ENCODE data around the gene THSD7A.

Gene THSD7A

GRCh38 chr7:11760372-11760771, 71.6 kb downstream of the THSD7A start:
- TF ChIP-seq ZFX (IDR thresholded peaks at IDR 0.05) (no peak), CTCF (conservative IDR thresholded peaks at IDR 0.05) (no peak)
- no peak overlapping the region for H3K27ac ChIP-seq

DNA sequence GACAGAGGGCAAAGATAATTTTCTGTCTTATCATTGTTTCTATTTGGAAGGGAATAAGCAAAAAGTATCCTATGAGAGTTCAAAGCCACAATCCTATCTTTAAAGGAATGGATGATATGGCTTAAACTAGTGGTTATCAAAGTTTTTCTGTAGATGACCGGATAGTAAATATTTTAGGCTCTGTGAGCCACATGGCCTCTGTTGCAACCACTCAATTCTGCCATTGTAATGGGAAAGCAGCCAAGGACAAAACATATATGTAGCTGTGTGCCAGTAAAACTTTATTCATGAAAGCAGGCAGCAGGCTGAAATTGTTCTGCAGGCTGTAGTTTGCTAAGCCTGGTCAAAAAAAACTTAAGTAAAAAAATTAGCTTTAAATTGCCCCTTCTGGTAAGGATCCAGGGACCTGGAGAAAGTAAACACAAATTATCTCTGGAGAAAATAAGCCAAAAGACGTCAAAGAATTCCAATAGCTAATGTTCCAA, 73.3 kb downstream of the THSD7A start:
- no peak overlapping the region for H3K27ac ChIP-seq
- TF ChIP-seq ZFX (IDR thresholded peaks at IDR 0.05): no peak
- TF ChIP-seq CTCF (conservative IDR thresholded peaks at IDR 0.05): no peak

GRCh38 chr7:11757153-11757552, 74.8 kb downstream of the THSD7A start:
- no peak overlapping the region for H3K27ac ChIP-seq
- TF ChIP-seq ZFX (IDR thresholded peaks at IDR 0.05): no peak
- TF ChIP-seq CTCF (conservative IDR thresholded peaks at IDR 0.05): no peak

DNA sequence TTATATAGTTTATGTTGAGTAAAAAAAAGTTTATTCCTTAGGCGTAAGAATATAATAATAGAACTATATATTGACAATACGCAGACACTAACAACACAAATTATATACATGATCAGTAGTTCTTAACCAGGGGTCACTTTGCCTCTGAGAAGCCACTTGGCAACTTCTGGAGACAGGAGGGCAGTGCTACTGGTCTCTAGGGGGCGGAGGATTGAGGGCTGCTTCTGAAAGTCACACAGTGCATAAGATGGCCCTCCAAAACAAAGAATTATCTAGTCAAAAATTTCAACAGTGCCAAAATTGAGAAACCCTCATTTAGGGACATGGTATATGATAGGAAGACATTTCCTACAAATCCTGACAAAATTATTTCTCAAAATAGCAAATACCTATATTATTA, 77.1 kb downstream of the THSD7A start:
- no peak overlapping the region for H3K27ac ChIP-seq
- TF ChIP-seq ZFX (IDR thresholded peaks at IDR 0.05) (no peak), CTCF (conservative IDR thresholded peaks at IDR 0.05) (no peak)

DNA sequence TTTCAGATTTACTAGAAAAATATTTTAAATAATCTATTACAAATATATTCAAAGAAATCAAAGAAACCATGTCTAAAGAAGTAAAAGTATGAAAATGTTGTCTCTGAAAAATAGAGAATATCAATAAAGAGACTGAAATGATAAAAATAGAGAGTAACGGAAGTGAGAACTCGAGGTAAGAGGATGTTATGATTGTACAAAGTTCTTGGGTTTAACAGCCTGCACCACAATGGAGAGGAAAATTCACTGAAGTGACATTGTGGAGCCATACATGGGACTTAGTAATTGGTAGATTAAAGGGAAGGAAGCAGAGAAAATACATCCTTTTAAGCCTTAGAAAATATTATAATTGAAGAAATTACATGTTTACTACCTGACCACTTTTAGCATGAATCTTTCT, 77.9 kb downstream of the THSD7A start:
- H3K27ac ChIP-seq: no peak overlapping the region
- no peak for TF ChIP-seq ZFX (IDR thresholded peaks at IDR 0.05)

- no peak for TF ChIP-seq ZFX (IDR thresholded peaks at IDR 0.05)
- no peak for TF ChIP-seq CTCF (conservative IDR thresholded peaks at IDR 0.05)
- H3K27ac ChIP-seq: no peak overlapping the region
These were observed 78.6 kb downstream of the THSD7A start for GRCh38 chr7:11753433-11753832.

DNA sequence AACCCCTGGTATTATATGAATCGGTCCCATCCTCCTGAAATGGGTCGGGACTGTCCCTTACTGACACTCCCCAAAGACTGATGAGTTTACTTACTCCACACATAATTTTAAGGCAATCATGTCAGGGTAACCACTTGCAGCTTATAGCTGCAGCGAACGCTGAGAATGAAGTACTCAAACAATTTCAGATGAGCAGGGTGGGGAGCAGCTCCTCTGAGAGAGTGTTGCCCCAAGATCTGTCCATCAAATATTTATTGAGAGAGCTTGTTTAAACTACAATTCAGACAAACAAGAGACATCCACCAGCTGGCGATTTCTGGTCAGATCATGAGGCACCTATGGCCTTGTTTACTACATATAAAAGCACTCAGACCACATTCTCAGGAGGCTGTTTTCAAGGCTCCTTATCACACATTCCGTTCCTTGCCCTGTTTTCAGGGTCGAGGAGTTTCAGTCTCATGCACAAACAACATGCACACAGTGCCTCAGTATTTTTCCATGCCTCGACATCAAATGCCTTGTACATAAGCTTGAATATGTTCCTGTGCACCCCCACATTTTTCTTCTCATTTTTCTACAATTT, 80.1 kb downstream of the THSD7A start:
- TF ChIP-seq ZFX (IDR thresholded peaks at IDR 0.05): no peak
- TF ChIP-seq CTCF (conservative IDR thresholded peaks at IDR 0.05): no peak
- no peak overlapping the region for H3K27ac ChIP-seq

GRCh38 chr7:11751315-11751714, 80.7 kb downstream of the THSD7A start:
- no peak for TF ChIP-seq CTCF (conservative IDR thresholded peaks at IDR 0.05)
- TF ChIP-seq ZFX (IDR thresholded peaks at IDR 0.05): no peak
- no peak overlapping the region for H3K27ac ChIP-seq

All from C4-2B (cell line).